ENCODE results near the gene RNU11.

The RNU11 gene

GRCh38 chr1:28663871-28664470 lies 15.6 kb downstream of the RNU11 start:
- H3K4me3 ChIP-seq (ENCODE audit: severe bottlenecking): no peak overlapping the region
- no peak for TF ChIP-seq CTCF (IDR thresholded peaks at IDR 0.05; ENCODE audit: poor library complexity, severe bottlenecking)
- H3K9me3 ChIP-seq (ENCODE audit: severe bottlenecking): no peaks in the 10 kb centered on the region
- no peak for DNase-seq (ENCODE audit: low spot score)
- ATAC-seq (ENCODE audit: low read depth): no peak
- H3K27ac ChIP-seq (ENCODE audit: poor library complexity, severe bottlenecking): no peak overlapping the region
- peaks cover 4% of the 10 kb centered on the region for H3K4me1 ChIP-seq (ENCODE audit: insufficient read depth, poor library complexity, severe bottlenecking)
- H3K27me3 ChIP-seq (ENCODE audit: insufficient read depth, poor library complexity, severe bottlenecking): no peaks in the 10 kb centered on the region
- H3K36me3 ChIP-seq (ENCODE audit: low read depth): no peaks in the 10 kb centered on the region

GRCh38 chr1:28666806-28667205 lies 18.4 kb downstream of the RNU11 start:
- TF ChIP-seq CTCF (IDR thresholded peaks at IDR 0.05; ENCODE audit: poor library complexity, severe bottlenecking): no peak
- no peak for DNase-seq (ENCODE audit: low spot score)
- H3K9me3 ChIP-seq (ENCODE audit: severe bottlenecking): no peaks in the 10 kb centered on the region
- no peaks in the 10 kb centered on the region; the same call in 1 of the 2 replicates for H3K36me3 ChIP-seq (ENCODE audit: low read depth)
- H3K4me1 ChIP-seq (ENCODE audit: insufficient read depth, poor library complexity, severe bottlenecking): peaks cover 4% of the 10 kb centered on the region
- H3K27me3 ChIP-seq (ENCODE audit: insufficient read depth, poor library complexity, severe bottlenecking): no peaks in the 10 kb centered on the region
- H3K27ac ChIP-seq (ENCODE audit: poor library complexity, severe bottlenecking): no peak overlapping the region
- ATAC-seq (ENCODE audit: low read depth): no peak
- H3K4me3 ChIP-seq (ENCODE audit: severe bottlenecking): no peak overlapping the region

GRCh38 chr1:28668191-28668955 lies 20.0 kb downstream of the RNU11 start, which contains the start of gene GMEB1:
Gene GMEB1 (plus strand): TSS chr1:28668784. CDS start chr1:28683613, 14,829 bp downstream.
- H3K27ac ChIP-seq (ENCODE audit: poor library complexity, severe bottlenecking): peak within 1 kb of the TSS; percentile 94
- peak within 1 kb of the TSS; percentile 96 for H3K4me3 ChIP-seq (ENCODE audit: severe bottlenecking)
- DNase-seq (ENCODE audit: low spot score) (peak; percentile 84), ATAC-seq (ENCODE audit: low read depth) (peak; percentile 82)
- no peaks in the 10 kb centered on the region for H3K9me3 ChIP-seq (ENCODE audit: severe bottlenecking)
- TF ChIP-seq CTCF (IDR thresholded peaks at IDR 0.05; ENCODE audit: poor library complexity, severe bottlenecking): no peak
- H3K4me1 ChIP-seq (ENCODE audit: insufficient read depth, poor library complexity, severe bottlenecking): peaks cover 4% of the 10 kb centered on the region
- H3K27me3 ChIP-seq (ENCODE audit: insufficient read depth, poor library complexity, severe bottlenecking): no peaks in the 10 kb centered on the region
- H3K36me3 ChIP-seq (ENCODE audit: low read depth): no peaks in the 10 kb centered on the region; the same call in 1 of the 2 replicates

DNA sequence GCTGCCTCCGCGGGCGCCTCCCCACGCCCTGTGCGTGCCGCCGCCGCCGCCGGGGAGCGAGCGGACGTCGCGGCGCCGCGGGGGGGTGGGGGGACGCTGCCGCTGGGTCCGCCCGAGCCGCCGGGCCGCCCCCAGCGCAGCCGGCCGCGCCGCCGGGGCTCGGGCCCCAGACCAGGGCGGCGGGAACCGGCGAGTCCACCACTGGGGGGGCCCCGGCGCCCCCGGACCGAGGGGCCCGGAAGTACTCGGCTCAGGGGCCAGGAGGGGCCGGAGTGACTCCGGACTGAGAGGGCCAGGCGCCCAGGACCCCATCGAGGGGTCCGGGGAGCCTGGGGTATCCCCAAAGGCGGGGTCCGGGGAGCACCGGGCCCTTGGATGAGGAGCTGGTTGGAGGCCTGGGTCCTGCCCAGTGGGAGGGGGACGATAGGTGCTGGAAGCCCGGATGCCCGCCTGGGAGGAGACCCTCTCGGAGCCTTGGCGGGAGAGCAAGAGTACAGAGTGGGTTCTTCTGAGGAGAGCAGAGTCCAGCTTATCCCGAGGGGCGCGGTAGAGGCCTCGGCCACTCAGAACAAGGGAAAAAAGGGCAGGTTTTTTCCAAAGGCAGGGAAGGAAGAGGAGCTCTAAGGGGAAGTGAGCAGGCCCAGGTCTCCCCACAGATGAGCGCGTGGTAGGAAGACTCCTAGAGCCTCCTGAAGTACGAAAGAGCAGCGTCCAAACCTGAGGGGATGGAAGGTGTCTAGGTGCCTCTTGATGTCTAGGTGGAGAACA lies 20.7 kb downstream of the RNU11 start:
- no peak for TF ChIP-seq CTCF (IDR thresholded peaks at IDR 0.05; ENCODE audit: poor library complexity, severe bottlenecking)

More for the DNA sequence above, 20.7 kb downstream of the RNU11 start:
- DNase-seq (ENCODE audit: low spot score) (peak; percentile 67), ATAC-seq (ENCODE audit: low read depth) (peak; percentile 51)
- peaks cover 4% of the 10 kb centered on the region for H3K4me1 ChIP-seq (ENCODE audit: insufficient read depth, poor library complexity, severe bottlenecking)
- H3K27me3 ChIP-seq (ENCODE audit: insufficient read depth, poor library complexity, severe bottlenecking): no peaks in the 10 kb centered on the region
- peak overlapping the region; percentile 94 for H3K27ac ChIP-seq (ENCODE audit: poor library complexity, severe bottlenecking)
- H3K4me3 ChIP-seq (ENCODE audit: severe bottlenecking): peak overlapping the region; percentile 96
- H3K36me3 ChIP-seq (ENCODE audit: low read depth): no peaks in the 10 kb centered on the region; the same call in 1 of the 2 replicates
- no peaks in the 10 kb centered on the region for H3K9me3 ChIP-seq (ENCODE audit: severe bottlenecking)

All from RWPE2 (cell line).